Measurements from ENCODE around the gene ABCG8. TPM values are rescaled to one million over a fixed set of nuclear protein-coding genes. Genes with fewer than 3 reads are reported as not detected.
A peak's percentile ranks its signal among the peaks of the same experiment; 100 is the strongest.

The ABCG8 gene
- not detected in 2 replicates for total RNA-seq
- not detected in 2 replicates for polyA plus RNA-seq
- not detected in 2 replicates for polyA plus RNA-seq (2011; cell fraction: cytosol; rRNA removed)
- not detected in 2 replicates for polyA plus RNA-seq (2011; cell fraction: nucleus; rRNA removed)
- polyA plus RNA-seq (2012) = 0.03 TPM in 2 replicates
- polyA minus RNA-seq = not detected in 2 replicates
- not detected for polyA minus RNA-seq (2011; cell fraction: cytosol; rRNA and poly(A)+ RNA removed)
- polyA minus RNA-seq (2011; cell fraction: nucleus; rRNA and poly(A)+ RNA removed) = not detected in 2 replicates
- not detected for Bru-seq, nascent RNA
- percentile 2 among the genes with signal in this experiment for BruChase-seq, experiment 1, labeled RNA remaining after a 6-hour chase
- BruChase-seq, experiment 2, labeled RNA remaining after a 2-hour chase = not detected
- long read RNA-seq = 0 reads

GRCh38 chr2:43838560-43839267 is at the start of gene ABCG8, which contains the start of gene ABCG5:
TSS of gene ABCG8 (plus strand) at chr2:43838971. CDS start at chr2:43839054, 83 bp downstream.
TSS of gene ABCG5 (minus strand) at chr2:43838839. CDS start at chr2:43838679, 160 bp downstream.
- Histone ChIP-seq H2AFZ (ENCODE audit: low read depth, low read length) (no peak within 1 kb of the TSS), H3K9me3 (replicated peaks; ENCODE audit: control insufficient read depth, insufficient read depth, low read length) (no peaks in the 10 kb centered on the region), H4K20me1 (replicated peaks; ENCODE audit: control insufficient read depth, extremely low read depth, insufficient read depth, low read length) (no peaks in the 10 kb centered on the region), H3K9ac (replicated peaks; ENCODE audit: extremely low read depth, insufficient read depth, low read length) (no peak within 1 kb of the TSS), H3K27ac (ENCODE audit: insufficient read depth, low read depth, low read length) (no peak within 1 kb of the TSS), H3K4me2 (ENCODE audit: insufficient read depth, low read length) (no peak within 1 kb of the TSS), H3K9me1 (replicated peaks; ENCODE audit: control insufficient read depth, extremely low read depth, insufficient read depth, low read length) (no peaks in the 10 kb centered on the region), H3K4me1 (ENCODE audit: control insufficient read depth, extremely low read depth, insufficient read depth, low read length) (no peaks in the 10 kb centered on the region), H3K79me2 (ENCODE audit: control insufficient read depth, insufficient read depth, low read length) (no peaks in the 10 kb centered on the region), H3K27me3 (ENCODE audit: control insufficient read depth in 2 of 2, insufficient read depth in 2 of 2, low read length in 2 of 2) (peaks cover 3% of the 10 kb centered on the region in 2 experiments), H3K36me3 (ENCODE audit: control insufficient read depth in 2 of 2, extremely low read depth in 1 of 2, insufficient read depth in 2 of 2, low read length in 2 of 2) (no peaks in the 10 kb centered on the region), H3K4me3 (replicated peaks in 1 of 3; ENCODE audit: insufficient read depth in 1 of 3, low read depth in 1 of 3, low read length in 3 of 3) (no peak within 1 kb of the TSS)
- ChIA-PET CTCF (no interaction called here), POLR2A (no interaction called here)
- FAIRE-seq (no peak), DNase-seq (ENCODE audit: low read depth, low spot score) (no peak)
- no TSS peak for BruUV-seq (replicated peaks)
- dilution Hi-C loops (cut with MboI; ENCODE audit: extremely low pct_ligation_motif_present, low sequenced_read_pairs) (no loop called here), intact Hi-C loops (cut with micrococcal nuclease) (no loop called here)
- no peak for TF ChIP-seq EZH2 (IDR thresholded peaks at IDR 0.05; ENCODE audit: borderline replicate concordance, low read depth, low read length, severe bottlenecking)
- TF ChIP-seq MYC (IDR thresholded peaks at IDR 0.05; ENCODE audit: low read depth, low read length) = no peak
- no peak for TF ChIP-seq JUN (IDR thresholded peaks at IDR 0.05; ENCODE audit: borderline replicate concordance, insufficient read depth, insufficient read length, low read depth)
- TF ChIP-seq, protein P1, sequence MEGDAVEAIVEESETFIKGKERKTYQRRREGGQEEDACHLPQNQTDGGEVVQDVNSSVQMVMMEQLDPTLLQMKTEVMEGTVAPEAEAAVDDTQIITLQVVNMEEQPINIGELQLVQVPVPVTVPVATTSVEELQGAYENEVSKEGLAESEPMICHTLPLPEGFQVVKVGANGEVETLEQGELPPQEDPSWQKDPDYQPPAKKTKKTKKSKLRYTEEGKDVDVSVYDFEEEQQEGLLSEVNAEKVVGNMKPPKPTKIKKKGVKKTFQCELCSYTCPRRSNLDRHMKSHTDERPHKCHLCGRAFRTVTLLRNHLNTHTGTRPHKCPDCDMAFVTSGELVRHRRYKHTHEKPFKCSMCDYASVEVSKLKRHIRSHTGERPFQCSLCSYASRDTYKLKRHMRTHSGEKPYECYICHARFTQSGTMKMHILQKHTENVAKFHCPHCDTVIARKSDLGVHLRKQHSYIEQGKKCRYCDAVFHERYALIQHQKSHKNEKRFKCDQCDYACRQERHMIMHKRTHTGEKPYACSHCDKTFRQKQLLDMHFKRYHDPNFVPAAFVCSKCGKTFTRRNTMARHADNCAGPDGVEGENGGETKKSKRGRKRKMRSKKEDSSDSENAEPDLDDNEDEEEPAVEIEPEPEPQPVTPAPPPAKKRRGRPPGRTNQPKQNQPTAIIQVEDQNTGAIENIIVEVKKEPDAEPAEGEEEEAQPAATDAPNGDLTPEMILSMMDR (IDR thresholded peaks at IDR 0.05; ENCODE audit: extremely low read depth in 1 of 2, insufficient read depth in 1 of 2, low read depth in 1 of 2, low read length in 2 of 2) = no peak
- no peak for TF ChIP-seq POLR2A (IDR thresholded peaks at IDR 0.05; ENCODE audit: low read depth, low read length)
- TF ChIP-seq GATA2 (IDR thresholded peaks at IDR 0.05; ENCODE audit: insufficient read depth, insufficient read length, low read depth, low read length) = no peak
- TF ChIP-seq FOS (IDR thresholded peaks at IDR 0.05; ENCODE audit: borderline replicate concordance, insufficient read depth, low read length) = no peak
- TF ChIP-seq POLR2AphosphoS5 (IDR thresholded peaks at IDR 0.05; ENCODE audit: insufficient read depth, low read depth, low read length) = no peak
- TF ChIP-seq, protein P2, sequence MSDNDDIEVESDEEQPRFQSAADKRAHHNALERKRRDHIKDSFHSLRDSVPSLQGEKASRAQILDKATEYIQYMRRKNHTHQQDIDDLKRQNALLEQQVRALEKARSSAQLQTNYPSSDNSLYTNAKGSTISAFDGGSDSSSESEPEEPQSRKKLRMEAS (IDR thresholded peaks at IDR 0.05; ENCODE audit: insufficient read depth, insufficient read length) = no peak
